ENCODE results near the gene NDUFB8.
A peak's percentile ranks its signal among the peaks of the same experiment; 100 is the strongest.

Gene NDUFB8

GRCh38 chr10:100562008-100562672 lies 32.5 kb upstream of the NDUFB8 start (continued):
- TF ChIP-seq ZNF26 (tag by site-specific recombination; IDR thresholded peaks at IDR 0.05) (no peak), ZNF394 (tag by site-specific recombination; IDR thresholded peaks at IDR 0.05; ENCODE audit: borderline replicate concordance) (0 out of 2 replicates have a peak, but pooled peaks have one; percentile 36), GLI2 (tag by site-specific recombination; IDR thresholded peaks at IDR 0.05; ENCODE audit: borderline replicate concordance, low read depth) (no peak), ZBTB44 (tag by site-specific recombination; IDR thresholded peaks at IDR 0.05) (no peak; the same call in 1 of the 2 replicates), TCF7L2 (IDR thresholded peaks at IDR 0.05; ENCODE audit: borderline replicate concordance, low read depth, low read length) (no peak), OVOL3 (tag by site-specific recombination; IDR thresholded peaks at IDR 0.05) (no peak), ZNF341 (tag by site-specific recombination; IDR thresholded peaks at IDR 0.05; ENCODE audit: low read depth) (no peak), ZNF280C (tag by site-specific recombination; IDR thresholded peaks at IDR 0.05) (no peak), PRDM1 (tag by site-specific recombination; IDR thresholded peaks at IDR 0.05) (no peak), SP3 (tag by site-specific recombination; IDR thresholded peaks at IDR 0.05) (peak; percentile 19; the same call in 1 of the 2 replicates), ZNF645 (tag by site-specific recombination; IDR thresholded peaks at IDR 0.05) (no peak), ZNF350 (tag by site-specific recombination; IDR thresholded peaks at IDR 0.05) (no peak), ZNF362 (tag by site-specific recombination; IDR thresholded peaks at IDR 0.05) (no peak), ZNF311 (tag by site-specific recombination; IDR thresholded peaks at IDR 0.05; ENCODE audit: borderline replicate concordance) (no peak), ZNF157 (tag by site-specific recombination; IDR thresholded peaks at IDR 0.05) (no peak), ZNF501 (tag by site-specific recombination; IDR thresholded peaks at IDR 0.05) (peak; percentile 36; the same call in 1 of the 2 replicates), ZNF211 (tag by site-specific recombination; IDR thresholded peaks at IDR 0.05; ENCODE audit: low read depth) (no peak), ZNF658 (tag by site-specific recombination; IDR thresholded peaks at IDR 0.05) (no peak), ZEB2 (tag by site-specific recombination; IDR thresholded peaks at IDR 0.05) (peak; percentile 56; the same call in 1 of the 2 replicates), ZNF707 (tag by site-specific recombination; IDR thresholded peaks at IDR 0.05) (no peak), ZNF184 (tag by site-specific recombination; IDR thresholded peaks at IDR 0.05) (no peak), ZBTB10 (tag by site-specific recombination; IDR thresholded peaks at IDR 0.05) (no peak), ZXDB (tag by site-specific recombination; IDR thresholded peaks at IDR 0.05) (peak; percentile 42), ZNF660 (tag by site-specific recombination; IDR thresholded peaks at IDR 0.05) (peak; percentile 10; the same call in 1 of the 2 replicates), ZNF140 (tag by site-specific recombination; IDR thresholded peaks at IDR 0.05) (no peak), ZNF548 (tag by site-specific recombination; IDR thresholded peaks at IDR 0.05) (no peak), ZSCAN5A (tag by site-specific recombination; IDR thresholded peaks at IDR 0.05) (no peak)
